GM06990 (cell line): ENCODE results near the gene WDR26.

ENCODE experiments used
- DNase-seq: peaks from one replicate; pipeline ENCODE4 v3.0.0-alpha.2; 2011; ENCODE audit not compliant: insufficient read length; ENCODE audit errors: extremely low read depth
- H3K27me3 ChIP-seq: replicated peaks from 2 replicates; pipeline ENCODE4 v1.6.0; 2011; ENCODE audit warnings: low read length; ENCODE audit not compliant: control insufficient read depth, insufficient read depth
- H3K36me3 ChIP-seq: 2 replicates; pipeline ENCODE4 v1.5.1; 2011; ENCODE audit warnings: low read length; ENCODE audit not compliant: control insufficient read depth, insufficient read depth
- H3K4me3 ChIP-seq: replicated peaks from 2 replicates; pipeline ENCODE4 v1.5.1; 2011; ENCODE audit warnings: low read depth, mild to moderate bottlenecking, control low read depth, low read length
- CTCF ChIP-seq: IDR thresholded peaks from 2 replicates; pipeline ENCODE4 v1.5.1; 2011; ENCODE audit warnings: low read length, control low read depth, mild to moderate bottlenecking, inconsistent platforms; ENCODE audit not compliant: insufficient read depth, poor library complexity, severe bottlenecking

Gene WDR26

GRCh38 chr1:224447251-224447650 is 12.7 kb upstream of the WDR26 start:
- no peak for TF ChIP-seq CTCF
- Histone ChIP-seq H3K27me3 (no peaks in the 10 kb centered on the region), H3K36me3 (no peaks in the 10 kb centered on the region), H3K4me3 (no peak overlapping the region)
- no peak for DNase-seq

DNA sequence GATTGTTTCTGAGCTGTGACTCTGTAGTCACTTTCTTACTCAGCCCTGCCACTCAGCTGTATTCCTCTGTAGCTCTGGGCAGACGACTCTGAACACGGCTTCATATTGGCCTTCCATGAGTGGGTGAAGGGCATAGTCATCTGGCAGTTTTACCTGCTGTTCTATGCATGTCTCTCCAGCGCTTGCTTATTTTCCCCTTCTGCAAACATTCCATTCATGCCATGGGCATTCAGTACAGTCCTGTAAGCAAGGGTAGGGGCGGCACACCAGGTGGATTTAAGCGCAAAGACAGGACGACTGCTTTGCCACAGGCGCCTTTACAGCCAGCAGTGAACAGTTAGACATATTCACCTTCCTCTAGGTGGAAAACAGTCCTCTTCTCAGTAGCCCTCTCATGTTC is 4.4 kb upstream of the WDR26 start:
- TF ChIP-seq CTCF = no peak
- DNase-seq = no peak
- H3K4me3 ChIP-seq = no peak overlapping the region

GRCh38 chr1:224435999-224436398 is 1.4 kb upstream of the WDR26 start:
- DNase-seq = no peak
- no peak for TF ChIP-seq CTCF
- Histone ChIP-seq H3K36me3 (no peaks in the 10 kb centered on the region), H3K4me3 (peak overlapping the region; percentile 82), H3K27me3 (no peaks in the 10 kb centered on the region)

More for the DNA sequence above, 4.4 kb upstream of the WDR26 start:
- H3K27me3 ChIP-seq = no peaks in the 10 kb centered on the region
- H3K36me3 ChIP-seq = no peaks in the 10 kb centered on the region

DNA sequence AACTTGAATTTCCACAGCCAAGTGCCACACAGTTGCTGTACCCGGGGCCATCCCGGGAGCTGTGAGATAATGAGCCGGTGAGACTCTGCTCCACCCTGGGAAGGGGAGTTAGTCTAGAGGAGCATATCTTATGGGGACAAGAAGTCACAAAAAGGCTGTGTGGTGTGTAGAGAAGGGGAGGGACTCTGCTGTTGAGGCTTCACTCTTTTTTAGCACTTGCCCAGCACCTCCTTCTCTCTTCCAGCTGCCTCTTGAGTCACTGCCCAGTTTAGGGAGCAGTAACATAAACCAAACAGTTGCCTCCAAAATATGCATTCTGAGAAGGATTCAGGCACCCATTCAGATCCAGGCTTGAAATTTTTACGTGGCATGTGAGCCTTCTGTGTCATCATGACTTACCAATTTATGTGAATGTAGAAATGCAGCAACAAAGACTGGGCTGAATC is 744 bp upstream of the WDR26 start:
- no peak for TF ChIP-seq CTCF
- DNase-seq = no peak
- H3K4me3 ChIP-seq = peak overlapping the region; percentile 82

DNA sequence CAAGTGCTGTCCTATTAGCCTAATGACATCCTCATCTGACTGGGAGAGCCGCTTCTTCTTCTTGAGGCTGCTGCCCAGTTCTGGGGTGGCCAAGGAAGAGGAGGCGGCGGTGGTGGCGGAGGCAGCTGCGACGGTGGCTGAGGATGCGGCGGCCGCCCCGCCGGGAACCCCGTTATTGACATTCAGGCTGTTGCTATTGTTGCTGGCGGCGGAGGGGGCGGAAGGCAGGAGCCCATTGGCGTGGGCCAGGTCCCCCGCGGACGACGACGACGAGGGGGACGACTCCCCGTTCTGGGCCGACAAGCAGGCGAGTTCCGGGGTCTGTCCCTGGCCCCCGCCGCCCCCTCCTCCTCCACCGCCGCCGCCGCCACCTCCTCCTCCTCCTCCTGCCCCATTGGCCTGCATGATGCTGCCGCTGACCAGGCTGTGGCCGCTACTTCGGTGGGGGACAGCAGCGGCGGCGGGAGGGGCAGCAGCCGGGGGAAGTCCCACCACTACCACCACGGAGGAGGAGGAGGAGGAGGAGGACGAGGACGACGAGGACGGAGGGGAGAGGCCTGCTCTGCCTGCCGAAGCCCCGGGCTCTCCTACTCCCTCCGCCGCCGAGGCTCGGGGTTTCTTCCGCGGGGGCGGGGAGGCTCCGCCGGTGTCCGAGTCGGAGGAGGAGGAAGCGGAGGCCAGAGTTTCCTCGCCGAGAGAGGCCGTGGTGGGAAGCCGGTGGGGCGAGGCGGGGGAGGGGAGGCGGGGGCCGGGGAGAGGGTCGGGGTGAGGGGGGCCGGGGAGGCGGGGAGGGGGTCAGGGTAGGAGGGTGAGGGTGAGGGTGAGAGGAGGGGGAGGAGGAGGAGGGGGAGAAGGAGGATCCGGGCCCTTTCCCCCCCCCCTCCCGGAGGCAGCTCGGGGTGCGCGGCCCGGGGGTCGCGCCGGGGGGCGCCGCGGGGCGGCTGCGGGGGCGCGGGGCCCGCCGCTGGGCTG is 610 bp downstream of the WDR26 start:
- DNase-seq = peak; percentile 48
- Histone ChIP-seq H3K4me3 (peak overlapping the region; percentile 82), H3K27me3 (no peaks in the 10 kb centered on the region), H3K36me3 (no peaks in the 10 kb centered on the region)
- TF ChIP-seq CTCF = no peak

More for the DNA sequence above, 744 bp upstream of the WDR26 start:
- Histone ChIP-seq H3K27me3 (no peaks in the 10 kb centered on the region), H3K36me3 (no peaks in the 10 kb centered on the region)
